ENCODE data around the gene VPS13D.
"Not testable (repeated sequence)": the region's sequence is repeated elsewhere in the genome, so short reads cannot be mapped to it uniquely, and the experiment has no call there.

VPS13D gene

DNA sequence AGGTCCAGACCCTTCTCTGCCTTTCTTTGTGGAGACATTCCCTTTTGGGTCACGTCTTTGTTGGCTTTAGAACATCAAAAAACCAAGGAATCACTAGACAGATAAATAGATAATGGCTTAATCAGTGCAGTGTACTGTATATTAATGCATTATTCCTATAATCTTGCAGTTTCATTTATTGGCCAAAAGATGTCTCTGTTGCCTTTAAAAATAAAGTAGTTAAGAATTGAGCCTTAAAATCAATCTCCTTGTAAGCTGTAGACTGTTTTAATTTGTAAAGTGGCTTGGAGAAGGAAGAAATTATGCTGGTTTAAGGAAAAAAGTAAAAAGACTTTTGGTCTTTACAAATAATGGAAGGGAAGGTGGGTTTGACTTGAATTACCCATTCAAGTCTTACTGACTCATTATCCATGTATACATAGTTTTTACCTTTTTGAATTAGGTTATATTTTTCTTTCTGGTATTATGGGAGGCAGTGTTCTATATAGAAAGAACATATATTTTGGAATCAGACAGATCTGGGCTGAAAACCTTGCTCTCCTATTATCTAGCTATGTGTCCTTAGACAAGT is 84.6 kb downstream of the VPS13D start:
- peak; percentile 35 for DNase-seq (ENCODE audit: low read depth)
- TF ChIP-seq, protein P1, sequence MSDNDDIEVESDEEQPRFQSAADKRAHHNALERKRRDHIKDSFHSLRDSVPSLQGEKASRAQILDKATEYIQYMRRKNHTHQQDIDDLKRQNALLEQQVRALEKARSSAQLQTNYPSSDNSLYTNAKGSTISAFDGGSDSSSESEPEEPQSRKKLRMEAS (IDR thresholded peaks at IDR 0.05; ENCODE audit: low read depth, low read length) = no peak
- TF ChIP-seq CTCF (IDR thresholded peaks at IDR 0.05; ENCODE audit: low read depth, low read length) = no peak
- no peak for TF ChIP-seq POLR2A (IDR thresholded peaks at IDR 0.05; ENCODE audit: extremely low read depth, insufficient read length)
- no peak for TF ChIP-seq MYC (IDR thresholded peaks at IDR 0.05; ENCODE audit: low read depth, low read length)

GRCh38 chr1:12315146-12315545 is 85.3 kb downstream of the VPS13D start:
- TF ChIP-seq CTCF (IDR thresholded peaks at IDR 0.05; ENCODE audit: low read depth, low read length) (no peak), MYC (IDR thresholded peaks at IDR 0.05; ENCODE audit: low read depth, low read length) (no peak), POLR2A (IDR thresholded peaks at IDR 0.05; ENCODE audit: extremely low read depth, insufficient read length) (no peak)
- TF ChIP-seq, protein P1 (IDR thresholded peaks at IDR 0.05; ENCODE audit: low read depth, low read length) = no peak
- H3K4me3 ChIP-seq (ENCODE audit: low read depth, low read length) = no peak overlapping the region
- no peak for DNase-seq (ENCODE audit: low read depth)

More for the DNA sequence above, 84.6 kb downstream of the VPS13D start:
- no peak overlapping the region for H3K4me3 ChIP-seq (ENCODE audit: low read depth, low read length)

GRCh38 chr1:12316331-12316730 is 86.5 kb downstream of the VPS13D start:
- TF ChIP-seq, protein P1 (IDR thresholded peaks at IDR 0.05; ENCODE audit: low read depth, low read length) = no peak
- no peak for TF ChIP-seq MYC (IDR thresholded peaks at IDR 0.05; ENCODE audit: low read depth, low read length)
- DNase-seq (ENCODE audit: low read depth) = no peak
- H3K4me3 ChIP-seq (ENCODE audit: low read depth, low read length) = no peak overlapping the region

DNA sequence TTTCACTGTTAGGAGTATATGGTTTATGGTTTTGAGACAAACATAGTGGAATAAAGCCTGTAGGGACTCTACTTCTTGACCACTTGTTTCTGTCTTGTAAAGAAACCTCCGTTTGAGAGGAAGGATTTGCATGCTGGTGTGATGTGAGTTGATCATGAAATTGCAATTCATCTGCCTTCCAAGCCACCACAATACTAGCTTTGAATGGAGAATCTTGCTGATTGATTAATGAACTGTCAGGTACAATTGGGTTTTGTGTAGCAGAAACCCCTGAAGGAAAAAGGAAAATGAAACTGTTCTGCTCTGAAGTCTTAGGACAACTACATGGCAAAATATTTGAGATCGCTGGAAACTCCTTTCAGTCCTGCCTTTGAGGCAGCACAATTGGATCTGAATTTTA is 90.7 kb downstream of the VPS13D start:
- no peak overlapping the region for H3K4me3 ChIP-seq (ENCODE audit: low read depth, low read length)
- DNase-seq (ENCODE audit: low read depth) = no peak
- no peak for TF ChIP-seq MYC (IDR thresholded peaks at IDR 0.05; ENCODE audit: low read depth, low read length)
- TF ChIP-seq, protein P1 (IDR thresholded peaks at IDR 0.05; ENCODE audit: low read depth, low read length) = no peak
- no peak for TF ChIP-seq POLR2A (IDR thresholded peaks at IDR 0.05; ENCODE audit: extremely low read depth, insufficient read length)
- TF ChIP-seq CTCF (IDR thresholded peaks at IDR 0.05; ENCODE audit: low read depth, low read length) = no peak

DNA sequence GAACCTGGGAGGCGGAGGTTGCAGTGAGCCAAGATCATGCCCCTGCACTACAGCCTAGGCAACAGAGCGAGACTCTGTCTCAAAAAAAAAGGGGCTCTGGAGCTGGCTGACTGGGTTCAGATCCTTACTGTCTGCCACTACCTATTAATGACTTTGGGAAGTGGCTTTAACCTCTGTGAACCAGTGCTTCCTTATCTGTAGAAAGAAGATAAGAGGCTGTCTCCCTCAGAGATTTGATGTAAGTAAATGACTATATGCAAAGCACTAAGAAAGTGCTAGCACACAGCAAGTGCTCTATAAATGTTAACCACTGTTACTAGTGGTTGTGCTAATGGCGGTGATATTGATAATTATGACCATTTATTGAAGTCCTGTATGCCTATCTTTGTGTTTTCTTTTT is 94.6 kb downstream of the VPS13D start:
- TF ChIP-seq MYC (IDR thresholded peaks at IDR 0.05; ENCODE audit: low read depth, low read length) (no peak), CTCF (IDR thresholded peaks at IDR 0.05; ENCODE audit: low read depth, low read length) (no peak), POLR2A (IDR thresholded peaks at IDR 0.05; ENCODE audit: extremely low read depth, insufficient read length) (no peak)
- TF ChIP-seq, protein P1 (IDR thresholded peaks at IDR 0.05; ENCODE audit: low read depth, low read length) = no peak
- H3K4me3 ChIP-seq (ENCODE audit: low read depth, low read length) = no peak overlapping the region
- no peak for DNase-seq (ENCODE audit: low read depth)

GRCh38 chr1:12324973-12325372 is 95.1 kb downstream of the VPS13D start:
- H3K4me3 ChIP-seq (ENCODE audit: low read depth, low read length); DNase-seq (ENCODE audit: low read depth): not testable (repeated sequence)

GRCh38 chr1:12326986-12327385 is 97.2 kb downstream of the VPS13D start:
- no peak for DNase-seq (ENCODE audit: low read depth)
- H3K4me3 ChIP-seq (ENCODE audit: low read depth, low read length) = no peak overlapping the region
- TF ChIP-seq MYC (IDR thresholded peaks at IDR 0.05; ENCODE audit: low read depth, low read length) (no peak), POLR2A (IDR thresholded peaks at IDR 0.05; ENCODE audit: extremely low read depth, insufficient read length) (no peak)
- TF ChIP-seq, protein P1 (IDR thresholded peaks at IDR 0.05; ENCODE audit: low read depth, low read length) = no peak
